NCI-H446 (cell line): ENCODE measurements around the gene ZBTB20.
A peak's percentile ranks its signal among the peaks of the same experiment; 100 is the strongest.

ENCODE experiments used
- DNase-seq, 2 experiments: peaks; one replicate each; lab custom pipeline; 2025; lab: John Stamatoyannopoulos, UW

Gene ZBTB20

DNA sequence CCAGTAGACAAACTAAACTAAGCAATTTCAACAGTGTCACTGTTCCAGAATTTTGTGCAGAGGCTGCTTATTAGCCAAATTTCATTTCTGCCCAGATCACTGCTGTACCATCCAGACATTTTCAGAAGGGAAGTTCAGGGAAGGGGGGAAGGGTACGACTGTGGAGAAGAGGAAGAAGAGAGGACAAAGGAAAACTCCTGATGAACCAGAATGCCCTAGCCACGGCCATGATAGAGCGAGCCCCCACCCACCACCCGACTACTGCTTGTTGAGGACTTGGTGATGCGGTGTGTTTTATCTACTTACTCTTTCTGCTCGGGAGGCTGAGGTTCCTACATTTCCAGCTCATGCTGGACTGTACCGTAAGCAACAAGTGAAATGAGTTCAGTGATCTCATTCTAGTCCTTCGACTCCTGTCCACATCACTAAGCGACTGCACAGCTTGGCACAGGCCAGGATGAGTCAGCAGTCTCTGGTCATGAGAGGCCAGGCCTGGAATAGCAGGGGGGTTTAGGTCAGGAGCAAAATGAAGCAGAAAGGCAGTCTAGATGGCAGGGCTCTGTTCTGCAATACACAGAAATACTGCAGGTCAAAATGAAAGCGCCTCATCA is 522.4 kb downstream of the ZBTB20 start:
- DNase-seq = peak; percentile 47 to 74

DNA sequence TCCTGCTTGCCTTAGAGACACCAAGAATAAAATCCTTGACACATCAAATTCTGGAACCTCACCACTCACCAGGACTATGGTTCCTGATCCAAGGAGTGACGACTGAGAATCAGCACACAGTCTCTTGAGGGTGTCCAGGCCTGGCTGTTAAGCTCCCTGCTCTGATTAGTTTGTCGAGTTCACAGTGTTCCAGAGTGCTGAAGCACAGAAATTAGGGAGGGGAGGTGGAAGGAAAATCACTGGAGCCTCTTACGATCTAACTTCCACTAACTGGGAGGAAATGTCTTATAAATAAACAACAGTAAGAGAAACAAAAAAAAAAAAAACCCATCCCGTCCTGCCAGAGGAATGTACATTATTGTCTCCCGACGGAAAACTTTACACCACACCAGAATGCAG is 523.0 kb downstream of the ZBTB20 start:
- DNase-seq = no peak

DNA sequence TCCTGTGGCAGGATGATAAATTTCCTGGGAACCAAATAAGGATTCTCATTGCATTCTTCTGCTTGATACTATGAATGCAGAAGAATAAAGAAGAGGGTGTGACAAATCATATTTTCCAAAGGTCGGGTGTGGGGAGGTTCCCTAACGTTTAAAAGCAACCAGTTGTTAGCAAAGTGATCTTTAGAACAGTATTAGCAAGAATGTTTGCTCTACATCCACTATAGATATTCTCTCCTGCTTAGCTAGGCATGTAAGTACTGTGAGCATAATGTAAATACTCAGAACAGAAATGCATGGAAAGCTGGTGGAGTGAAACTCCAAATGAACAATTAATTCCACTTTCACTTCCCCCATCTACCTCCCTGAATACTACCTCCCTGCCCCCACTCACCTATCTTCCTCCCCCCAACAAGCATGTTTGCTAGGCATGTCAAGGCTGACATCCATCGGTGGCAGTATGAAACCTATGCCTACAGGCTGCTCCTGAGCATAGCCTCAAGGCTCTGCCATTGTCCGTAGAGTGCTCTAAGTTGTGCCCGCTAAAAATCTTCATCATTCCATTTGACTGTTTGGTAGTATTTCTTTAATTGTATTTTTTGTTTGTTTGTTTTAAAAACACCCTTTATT is 523.6 kb downstream of the ZBTB20 start:
- no peak for DNase-seq

DNA sequence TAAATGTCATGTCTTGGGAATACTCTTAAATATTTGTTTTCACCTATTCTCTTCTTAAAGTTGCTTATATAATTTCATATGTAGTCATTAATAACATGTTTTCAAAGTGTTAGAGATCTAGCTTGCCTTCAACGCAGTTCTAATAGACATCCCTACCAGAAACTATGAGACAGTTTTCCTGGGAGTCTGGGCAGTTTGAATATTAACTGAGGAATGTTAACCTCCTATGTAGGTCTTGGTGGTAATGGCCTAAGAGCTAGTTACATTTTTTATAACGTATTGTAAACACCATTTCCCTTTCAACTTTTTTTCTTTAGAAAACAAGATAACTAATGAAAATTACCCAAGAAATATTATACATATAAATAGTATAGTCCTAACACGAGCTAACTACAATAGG is 525.1 kb downstream of the ZBTB20 start:
- DNase-seq = no peak

DNA sequence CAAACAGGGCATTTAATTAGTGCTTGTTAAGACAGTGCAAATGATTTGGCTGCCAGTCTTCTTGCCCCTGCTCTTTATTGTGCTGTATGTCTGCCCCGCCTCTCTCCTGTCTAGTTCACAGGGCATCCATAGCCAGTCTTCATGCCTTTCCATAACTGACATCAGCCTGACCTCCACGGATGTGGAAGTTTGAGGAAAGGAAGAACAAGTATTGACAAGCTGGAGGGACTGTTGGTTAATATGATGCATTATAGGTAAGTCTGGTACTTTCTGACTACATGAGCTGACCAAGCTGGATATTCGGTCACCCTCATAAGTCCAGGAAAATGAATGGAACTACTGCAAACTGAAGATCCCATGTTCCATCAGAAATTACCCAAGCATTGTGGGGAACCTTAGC is 527.3 kb downstream of the ZBTB20 start:
- DNase-seq = no peak

DNA sequence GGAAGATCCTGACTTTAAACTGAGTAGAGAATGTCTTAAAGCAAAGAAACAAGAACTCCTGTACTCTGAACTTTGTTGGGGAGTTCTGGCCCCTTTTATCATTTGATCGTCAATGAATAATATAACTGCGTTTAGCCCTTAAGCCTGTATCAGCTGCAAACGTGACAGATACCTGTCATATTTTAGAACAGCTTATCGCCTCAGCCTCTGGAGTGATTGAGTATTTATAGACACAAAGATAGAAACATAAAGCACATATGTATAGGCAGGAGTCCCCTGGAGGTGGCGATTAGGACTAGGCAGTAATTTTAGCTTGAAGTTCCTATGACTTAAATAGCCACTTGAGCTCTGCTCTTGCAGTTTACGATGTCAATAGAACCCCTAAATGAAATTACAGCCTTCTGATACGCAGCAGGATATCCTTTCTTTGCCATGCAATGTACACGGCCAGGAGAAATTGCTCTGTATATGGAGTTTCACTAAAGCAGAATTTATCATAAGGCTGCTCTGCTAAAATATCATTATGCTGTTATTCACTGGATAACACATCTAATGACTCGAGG is 531.5 kb downstream of the ZBTB20 start:
- no peak for DNase-seq

DNA sequence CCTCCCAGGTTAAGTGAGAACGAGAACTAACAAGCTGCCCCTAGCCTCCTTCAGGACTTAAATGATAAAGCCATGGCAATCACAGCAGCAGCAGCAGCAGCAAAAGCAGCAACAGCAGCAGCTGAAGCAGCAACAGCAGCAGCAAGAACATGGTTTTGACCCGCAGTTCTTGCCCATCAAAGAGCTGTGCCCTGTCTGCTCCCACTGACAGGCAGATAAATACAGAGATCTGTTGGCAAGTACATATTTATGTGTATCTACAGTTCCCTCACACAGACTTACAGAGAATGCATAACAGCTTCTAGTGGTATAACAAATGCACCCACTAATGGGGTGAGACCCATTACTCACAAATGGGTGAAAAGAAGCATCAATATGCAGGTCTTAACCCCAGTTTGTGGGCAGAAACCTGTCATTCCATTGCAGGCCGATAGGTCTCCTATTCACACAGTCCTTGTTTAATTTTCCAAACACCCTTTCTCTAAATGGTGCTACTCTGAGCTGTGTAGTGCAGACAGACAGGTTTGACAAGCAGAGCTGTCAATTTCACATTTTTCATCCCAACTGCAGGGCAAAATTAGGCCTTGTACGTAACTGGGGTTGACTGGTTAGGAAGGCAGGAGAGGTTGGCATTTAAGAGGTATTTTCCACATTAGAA is 537.0 kb downstream of the ZBTB20 start:
- DNase-seq = no peak

DNA sequence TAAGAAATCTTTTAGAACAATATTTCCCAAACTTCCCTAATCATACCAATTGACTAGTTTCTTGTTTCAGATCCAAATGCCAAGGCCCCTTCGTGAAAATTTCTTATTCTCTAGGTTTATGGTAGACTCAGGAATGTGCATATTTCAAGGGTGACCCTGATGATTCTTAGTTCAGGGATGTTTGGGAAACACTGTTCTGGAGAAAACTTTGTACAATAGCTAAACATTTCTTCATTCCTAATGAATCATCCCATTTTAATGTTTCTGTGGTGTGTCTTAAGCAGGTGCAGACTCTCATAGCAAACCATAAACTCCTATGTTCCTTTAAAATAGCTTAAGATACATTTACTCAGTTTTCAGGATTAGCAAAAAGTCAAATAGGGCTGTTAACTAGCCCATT is 538.8 kb downstream of the ZBTB20 start:
- no peak for DNase-seq

DNA sequence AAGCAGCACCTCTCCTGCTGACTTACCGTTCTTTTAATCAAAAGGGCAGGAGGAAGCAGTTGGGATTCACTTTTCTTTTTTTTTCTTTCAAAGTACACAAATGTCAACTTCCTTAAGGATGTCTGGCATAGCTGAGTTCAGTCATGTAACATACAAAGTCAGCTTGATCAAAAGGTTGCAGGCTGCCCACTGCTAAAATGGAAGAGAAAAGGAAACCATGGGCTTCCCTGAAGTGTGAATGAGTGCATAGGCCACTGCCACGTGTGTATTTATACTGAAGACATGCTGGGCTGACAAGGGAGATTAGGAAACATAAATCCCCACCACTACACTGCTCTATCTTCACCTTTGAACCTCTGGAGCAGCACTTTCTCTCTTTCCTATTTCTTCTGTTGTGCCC is 540.8 kb downstream of the ZBTB20 start:
- no peak for DNase-seq

DNA sequence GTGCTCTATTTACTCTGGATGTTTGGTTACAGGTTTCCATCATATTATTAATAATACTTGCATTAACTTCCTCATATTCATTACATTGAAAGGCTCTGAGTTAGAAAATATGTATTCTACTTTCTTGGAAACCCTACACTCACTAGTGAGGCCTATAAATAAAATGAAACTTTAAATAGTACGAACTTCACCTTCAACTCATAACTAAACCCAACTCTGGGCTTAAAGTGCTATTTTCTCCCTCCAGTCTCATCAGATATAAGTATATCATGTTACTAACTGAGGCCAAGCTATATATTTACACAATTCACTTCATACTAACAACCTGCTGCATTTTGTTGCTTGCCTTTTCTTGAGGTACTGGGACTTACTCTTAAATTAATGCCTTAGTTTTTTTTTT is 546.5 kb downstream of the ZBTB20 start:
- DNase-seq = no peak

DNA sequence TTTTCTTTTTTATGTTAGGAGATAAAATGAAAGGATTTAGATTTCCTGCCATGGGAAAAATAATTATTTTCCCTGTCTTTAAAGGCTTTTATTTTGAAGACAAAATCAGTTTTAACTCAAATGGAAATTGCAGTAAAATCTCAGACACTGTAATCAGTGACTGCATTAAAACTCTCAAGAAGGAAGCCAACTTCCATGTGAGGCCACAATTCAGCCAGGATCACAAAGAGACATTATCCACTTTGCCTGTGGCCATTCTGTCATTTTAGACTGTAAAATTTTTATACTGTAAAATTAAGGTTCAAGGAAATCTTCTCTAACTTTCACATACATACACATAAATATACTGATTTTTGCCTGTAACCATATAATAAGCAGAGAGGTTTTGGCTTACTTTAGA is 549.2 kb downstream of the ZBTB20 start:
- DNase-seq = no peak

DNA sequence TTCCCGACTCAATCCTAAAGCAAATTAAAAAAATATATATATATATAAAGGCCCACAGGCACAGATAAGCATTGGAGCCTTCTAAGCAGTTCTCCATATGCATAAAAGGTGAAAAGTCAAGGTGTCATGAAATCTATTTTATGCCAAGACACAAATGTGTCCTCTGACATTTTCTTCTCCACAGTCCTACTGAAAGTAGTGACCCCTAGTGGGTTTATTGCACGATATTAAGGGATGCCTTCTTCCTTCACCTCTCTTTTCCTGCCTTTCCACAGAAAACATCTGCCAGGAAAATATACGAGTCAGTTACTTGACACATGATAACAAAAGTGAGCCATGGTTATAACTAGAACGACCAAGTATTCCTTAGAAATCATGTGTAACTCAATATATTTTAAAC is 550.1 kb downstream of the ZBTB20 start:
- no peak for DNase-seq

DNA sequence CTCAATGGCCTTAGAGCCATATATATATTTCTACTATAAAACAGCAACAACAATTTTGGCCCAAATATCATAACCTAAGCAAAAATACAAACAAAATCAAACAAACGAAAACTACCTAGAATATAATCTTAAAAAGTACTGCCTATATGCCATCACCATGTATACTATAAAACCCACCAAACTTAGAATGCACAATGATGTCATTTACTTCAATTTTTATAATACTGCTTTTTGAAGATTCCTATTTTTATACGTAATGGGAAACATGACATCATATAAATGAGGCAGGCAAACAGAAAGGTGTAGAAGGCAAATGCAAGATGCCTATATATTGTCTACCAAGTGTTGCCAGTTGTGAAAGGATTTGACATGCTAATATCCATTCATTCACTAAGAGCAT is 550.9 kb downstream of the ZBTB20 start:
- no peak for DNase-seq

DNA sequence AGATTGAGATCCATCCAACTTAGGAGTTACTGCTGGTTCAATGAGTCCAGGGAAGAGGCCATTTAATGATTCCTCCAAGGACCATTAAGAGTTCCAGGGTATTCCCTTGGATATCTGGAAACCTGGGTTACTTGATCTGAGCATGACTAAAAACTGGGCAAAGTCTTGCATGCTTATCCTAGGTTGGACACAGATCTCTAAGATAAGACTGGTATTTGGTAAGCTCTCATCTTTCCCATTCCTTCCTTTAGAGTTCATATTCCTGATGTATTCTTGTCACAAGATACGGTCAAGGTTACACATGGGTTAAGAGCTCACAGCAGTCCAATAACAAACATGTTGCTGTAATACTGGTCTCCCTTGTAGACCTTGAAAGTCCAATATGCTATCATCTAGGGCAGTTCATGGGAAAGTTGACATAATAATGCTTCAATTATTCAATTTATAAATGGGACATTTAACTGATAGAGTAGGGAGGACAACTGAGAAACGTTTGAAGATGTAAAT is 551.5 kb downstream of the ZBTB20 start:
- no peak for DNase-seq

DNA sequence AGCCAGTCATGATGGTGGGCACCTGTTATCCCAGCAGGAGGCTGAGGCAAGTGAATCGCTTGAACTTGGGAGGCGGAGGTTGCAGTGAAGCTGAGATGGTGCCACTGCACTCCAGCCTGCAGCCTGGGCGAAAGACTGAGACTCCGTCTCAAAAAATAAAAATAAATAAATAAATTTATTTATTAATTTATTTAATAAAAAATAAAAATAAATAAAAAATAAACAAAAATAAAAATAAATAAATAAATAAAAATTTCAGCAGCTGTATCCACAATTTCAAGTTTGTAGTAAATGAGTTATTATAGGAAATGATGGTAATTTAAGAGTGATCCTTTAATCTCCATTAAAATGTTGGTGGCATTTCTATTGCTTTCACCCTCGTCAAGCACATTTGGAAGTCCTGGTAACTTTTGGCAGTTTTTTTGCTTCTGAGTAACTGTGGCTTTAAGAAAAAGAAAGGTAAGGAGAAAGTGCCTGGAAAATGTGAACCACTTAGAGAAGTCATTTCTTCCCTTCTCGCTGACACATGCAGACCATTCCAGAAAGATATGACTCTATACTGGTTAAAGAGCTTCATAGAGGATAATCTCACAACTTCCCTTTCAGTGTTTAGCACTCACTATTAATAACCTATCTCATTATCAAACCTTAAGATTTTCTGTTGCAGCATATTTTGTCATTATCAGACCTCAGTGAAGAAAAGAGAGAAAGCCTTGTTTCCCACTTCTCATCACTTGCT is 556.6 kb downstream of the ZBTB20 start:
- DNase-seq = no peak

DNA sequence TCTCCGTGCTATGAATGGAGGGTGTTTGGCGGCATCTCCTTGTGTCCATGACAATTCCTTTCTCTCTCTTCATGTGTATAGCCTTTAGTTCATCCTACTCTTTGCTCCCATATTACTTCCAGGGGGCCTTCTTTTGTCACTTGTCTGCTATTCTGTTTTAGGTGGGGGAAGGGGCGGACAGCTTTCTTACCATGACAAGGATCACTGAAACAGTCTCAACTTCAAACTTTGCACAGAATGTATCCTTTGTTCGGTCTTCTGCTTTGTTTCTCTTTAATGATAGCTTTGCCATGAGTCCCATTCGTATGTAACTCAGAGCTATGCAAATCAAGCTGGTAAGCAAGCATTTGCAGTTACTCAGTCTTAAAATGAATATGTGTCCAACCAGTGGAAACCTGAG is 559.1 kb downstream of the ZBTB20 start:
- DNase-seq = no peak

DNA sequence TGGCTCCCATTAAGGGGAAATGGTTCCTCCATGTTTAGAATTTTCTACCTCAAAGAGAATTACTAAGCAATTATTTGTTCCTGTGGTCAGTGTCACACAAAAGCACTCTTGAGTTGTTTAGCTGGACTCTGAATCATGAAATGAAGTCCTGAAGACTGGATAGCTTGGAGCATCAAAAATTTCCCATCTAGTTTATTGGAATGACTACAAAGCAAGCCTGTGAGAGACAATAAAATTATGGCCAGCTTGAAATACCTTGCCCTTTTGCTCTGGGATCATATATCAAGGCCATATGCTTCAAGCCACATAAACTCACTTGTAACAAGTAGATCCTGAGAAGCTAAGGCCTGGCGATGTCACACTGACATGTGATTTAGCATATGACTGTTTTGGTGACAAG is 561.0 kb downstream of the ZBTB20 start:
- DNase-seq = no peak

DNA sequence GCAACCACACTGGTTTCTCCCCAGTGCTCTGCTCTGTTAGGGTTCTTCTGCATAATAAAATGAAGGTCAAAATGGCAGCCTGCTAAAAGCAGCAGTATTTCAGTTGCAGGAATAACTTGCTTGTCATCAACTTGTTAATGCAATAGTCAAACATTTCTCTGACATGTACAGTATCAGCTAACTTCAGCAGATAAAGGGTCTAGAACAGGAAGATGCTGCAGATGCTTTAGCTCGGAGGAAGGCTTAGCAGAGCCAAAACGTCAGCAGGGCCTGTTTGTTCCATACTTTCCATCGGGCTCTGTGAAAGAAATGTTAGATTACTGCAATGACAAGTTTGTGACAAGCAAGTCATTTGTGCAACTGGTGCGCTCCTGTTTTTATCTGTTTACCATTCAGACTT is 561.4 kb downstream of the ZBTB20 start:
- DNase-seq = no peak

DNA sequence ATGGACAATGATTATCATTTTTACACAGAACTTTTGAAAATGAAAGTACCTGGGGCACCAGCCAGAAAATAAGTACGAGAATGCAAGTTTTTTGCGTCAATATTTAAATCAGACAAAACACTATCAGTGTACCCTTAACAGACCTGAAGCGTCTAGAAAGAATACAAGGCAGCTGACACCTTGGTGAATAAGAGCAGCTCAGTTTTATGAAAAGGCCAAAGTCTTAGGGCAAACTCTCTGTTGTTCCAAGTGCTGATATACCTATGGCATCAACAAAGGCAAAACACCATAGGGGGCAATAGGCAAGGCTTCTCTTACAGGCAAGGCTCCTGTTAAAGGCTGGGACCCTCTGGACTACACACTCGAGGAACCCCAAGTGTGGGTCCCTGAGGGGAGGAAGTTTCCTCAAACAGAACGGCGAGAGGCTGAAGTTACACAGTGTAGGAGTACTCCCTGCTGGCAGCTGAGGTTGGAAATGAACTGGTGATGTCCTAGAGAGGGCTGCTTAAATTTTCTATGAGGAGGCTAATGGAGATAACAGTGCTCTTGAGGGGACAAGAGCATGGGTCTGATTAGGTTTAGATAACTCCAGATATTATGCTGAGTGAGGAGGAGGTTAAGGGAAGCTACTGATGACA is 562.2 kb downstream of the ZBTB20 start:
- no peak for DNase-seq

DNA sequence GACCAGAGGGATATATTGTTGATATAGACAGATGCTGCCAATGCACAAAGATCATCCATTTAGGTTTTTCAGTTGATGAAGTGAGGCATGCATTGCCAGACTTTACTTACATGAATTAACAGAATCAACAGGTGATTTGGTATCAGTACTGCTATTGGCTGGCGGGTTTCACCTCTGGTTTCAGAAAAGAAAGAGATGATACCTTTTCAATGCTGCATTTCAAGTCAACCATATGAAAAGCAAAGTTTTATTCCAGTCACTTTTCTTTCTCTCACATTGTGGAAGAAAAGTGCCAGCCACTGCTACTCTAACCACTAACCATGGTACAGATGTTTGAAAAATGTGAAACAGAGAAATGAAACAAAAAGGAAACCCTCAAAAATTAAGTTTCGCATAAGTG is 564.2 kb downstream of the ZBTB20 start:
- DNase-seq = no peak

DNA sequence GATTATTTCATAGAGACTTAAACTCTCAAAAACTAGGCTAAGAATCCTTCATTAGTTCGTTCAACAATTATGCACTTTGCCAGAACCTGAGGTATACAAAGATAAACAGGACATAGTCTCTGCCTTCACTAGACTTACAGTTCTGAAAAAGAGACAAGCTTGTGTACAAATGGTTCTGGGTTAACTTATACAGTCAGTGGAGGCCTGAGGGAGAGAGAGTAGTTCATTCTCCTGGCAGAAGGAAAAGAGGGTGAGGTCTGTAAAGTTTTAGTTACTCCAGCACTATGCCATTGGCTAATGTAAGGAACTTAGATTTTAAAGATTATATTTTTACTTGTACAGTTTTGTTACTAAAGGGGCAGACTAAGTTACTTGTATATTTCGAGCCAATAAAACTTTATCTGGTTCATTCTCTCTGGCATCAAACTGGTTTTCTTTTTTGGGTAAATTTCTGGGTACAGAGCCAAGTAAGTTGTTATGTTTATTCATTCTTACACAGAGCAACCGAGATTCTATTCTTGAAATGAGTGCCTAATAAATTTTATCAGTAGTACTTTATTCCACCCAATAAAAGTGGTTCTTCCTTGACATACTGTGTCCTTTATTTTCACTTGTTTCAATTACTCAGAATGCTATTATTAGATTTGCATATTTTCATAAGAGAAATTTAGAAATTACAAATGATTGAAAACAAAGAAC is 574.6 kb downstream of the ZBTB20 start:
- DNase-seq = no peak
